ENCODE data around the gene A2ML1. TPM values are rescaled to one million over a fixed set of nuclear protein-coding genes. Genes with fewer than 3 reads are reported as not detected.
"Not testable (repeated sequence)": the region's sequence is repeated elsewhere in the genome, so short reads cannot be mapped to it uniquely, and the experiment has no call there.

Gene A2ML1
- total and polyA plus RNA-seq, 7 donors: 0.06 to 0.60 TPM; not detected in 5

DNA sequence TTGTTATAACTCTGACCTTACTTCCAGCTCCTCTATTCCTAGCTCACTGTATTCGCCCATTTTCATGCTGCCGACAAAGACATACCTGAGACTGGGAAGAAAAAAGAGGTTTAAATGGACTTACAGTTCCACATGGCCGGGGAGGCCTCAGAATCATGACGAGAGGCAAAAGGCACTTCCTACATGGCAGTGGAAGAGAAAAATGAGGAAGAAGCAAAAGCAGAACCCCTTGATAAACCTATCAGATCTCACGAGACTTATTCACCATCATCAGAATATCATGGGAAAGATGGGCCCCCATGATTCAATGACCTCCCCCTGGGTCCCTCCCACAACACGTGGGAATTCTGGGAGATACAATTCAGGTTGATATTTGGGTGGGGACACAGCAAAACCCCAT lies 77.4 kb downstream of the A2ML1 start:
- no peak overlapping the region for H3K27ac ChIP-seq
- H3K9me3 ChIP-seq: no peaks in the 10 kb centered on the region
- DNase-seq: no peak
- no peak overlapping the region for H3K4me3 ChIP-seq
- no peaks in the 10 kb centered on the region for H3K27me3 ChIP-seq
- intact Hi-C loops (cut with DNase I): loop anchor here (10.0 kb wide), 1 partner anchor 355 kb away; the partner anchor contains the start of gene CLEC4E
- WGBS, 2 donors: 79% methylated on average over 6 of the region's 6 CpGs
- TF ChIP-seq, protein P1, sequence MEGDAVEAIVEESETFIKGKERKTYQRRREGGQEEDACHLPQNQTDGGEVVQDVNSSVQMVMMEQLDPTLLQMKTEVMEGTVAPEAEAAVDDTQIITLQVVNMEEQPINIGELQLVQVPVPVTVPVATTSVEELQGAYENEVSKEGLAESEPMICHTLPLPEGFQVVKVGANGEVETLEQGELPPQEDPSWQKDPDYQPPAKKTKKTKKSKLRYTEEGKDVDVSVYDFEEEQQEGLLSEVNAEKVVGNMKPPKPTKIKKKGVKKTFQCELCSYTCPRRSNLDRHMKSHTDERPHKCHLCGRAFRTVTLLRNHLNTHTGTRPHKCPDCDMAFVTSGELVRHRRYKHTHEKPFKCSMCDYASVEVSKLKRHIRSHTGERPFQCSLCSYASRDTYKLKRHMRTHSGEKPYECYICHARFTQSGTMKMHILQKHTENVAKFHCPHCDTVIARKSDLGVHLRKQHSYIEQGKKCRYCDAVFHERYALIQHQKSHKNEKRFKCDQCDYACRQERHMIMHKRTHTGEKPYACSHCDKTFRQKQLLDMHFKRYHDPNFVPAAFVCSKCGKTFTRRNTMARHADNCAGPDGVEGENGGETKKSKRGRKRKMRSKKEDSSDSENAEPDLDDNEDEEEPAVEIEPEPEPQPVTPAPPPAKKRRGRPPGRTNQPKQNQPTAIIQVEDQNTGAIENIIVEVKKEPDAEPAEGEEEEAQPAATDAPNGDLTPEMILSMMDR (IDR thresholded peaks at IDR 0.05): no peak
- TF ChIP-seq EP300 (IDR thresholded peaks at IDR 0.05) (no peak), POLR2AphosphoS5 (IDR thresholded peaks at IDR 0.05) (no peak), POLR2A (IDR thresholded peaks at IDR 0.05) (no peak)
- H3K4me1 ChIP-seq: no peaks in the 10 kb centered on the region
- no peaks in the 10 kb centered on the region for H3K36me3 ChIP-seq

DNA sequence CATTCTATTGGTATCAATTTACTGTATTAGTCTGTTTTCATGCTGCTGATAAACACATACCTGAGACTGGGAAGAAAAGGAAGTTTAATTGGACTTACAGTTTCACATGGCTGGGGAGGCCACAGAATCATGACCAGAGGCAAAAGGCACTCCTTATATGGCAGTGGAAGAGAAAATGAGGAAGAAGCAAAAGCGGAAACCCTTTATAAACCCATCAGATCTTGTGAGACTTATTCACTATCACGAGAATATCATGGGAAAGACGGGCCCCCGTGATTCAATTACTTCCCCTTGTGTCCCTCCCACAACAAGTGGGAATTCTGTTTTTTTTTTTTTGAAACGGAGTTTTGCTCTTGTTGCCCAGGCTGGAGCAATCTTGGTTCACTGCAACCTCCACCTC lies 80.3 kb downstream of the A2ML1 start:
- DNase-seq; H3K27ac ChIP-seq; H3K4me3 ChIP-seq; H3K36me3 ChIP-seq; intact Hi-C loops (cut with DNase I); H3K9me3 ChIP-seq; H3K27me3 ChIP-seq: not testable (repeated sequence)
- 60 to 81% methylated on average over 5 of the region's 5 CpGs for WGBS, 2 donors
- peaks cover 0 to 17% (median 5%) of the 10 kb centered on the region in 4 donors for H3K4me1 ChIP-seq

DNA sequence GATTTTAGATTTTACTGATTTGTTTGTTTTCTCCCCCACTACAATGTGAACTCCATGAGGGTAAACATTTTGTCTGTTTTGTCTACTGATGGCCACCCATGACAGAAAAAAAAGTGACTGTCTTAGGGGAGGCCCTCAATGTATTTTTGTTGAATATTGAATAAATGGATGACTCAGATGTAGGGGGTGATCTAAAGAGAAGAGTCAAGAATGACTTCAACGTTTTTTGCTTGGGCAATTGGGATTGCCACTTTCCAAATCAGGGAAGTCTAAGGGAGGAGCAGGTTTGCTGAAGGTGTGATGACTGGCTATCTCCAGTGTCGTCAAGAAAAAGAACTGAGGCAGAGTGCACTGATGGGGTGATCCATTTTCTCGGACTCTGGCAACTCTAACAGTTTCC lies 81.2 kb downstream of the A2ML1 start:
- peaks cover 0 to 18% (median 5%) of the 10 kb centered on the region in 4 donors for H3K4me1 ChIP-seq
- no peak for TF ChIP-seq POLR2AphosphoS5 (IDR thresholded peaks at IDR 0.05)
- TF ChIP-seq POLR2A (IDR thresholded peaks at IDR 0.05): no peak
- TF ChIP-seq, protein P1 (IDR thresholded peaks at IDR 0.05): no peak
- TF ChIP-seq EP300 (IDR thresholded peaks at IDR 0.05): no peak
- intact Hi-C loops (cut with DNase I): no loop called here

DNA sequence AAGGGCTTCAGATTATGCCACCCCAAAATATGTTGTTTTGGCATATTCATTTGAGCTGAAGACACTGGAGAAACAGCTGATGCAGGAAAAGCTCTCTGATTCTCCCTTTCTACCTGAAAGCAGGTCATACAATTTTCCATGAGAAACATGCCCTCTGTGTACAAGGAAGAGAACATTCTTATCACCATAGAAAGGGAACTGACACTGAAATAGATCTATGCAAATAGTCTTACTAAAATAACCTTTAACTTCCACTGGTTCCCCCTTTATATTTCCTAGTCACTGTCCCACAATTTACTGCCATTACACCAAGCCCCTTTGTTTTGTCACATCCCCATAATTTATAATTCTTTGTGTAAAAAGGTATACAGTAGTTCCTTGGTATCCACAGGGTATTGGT lies 82.2 kb downstream of the A2ML1 start:
- peaks cover 0 to 18% (median 5%) of the 10 kb centered on the region in 4 donors for H3K4me1 ChIP-seq
- no peaks in the 10 kb centered on the region for H3K36me3 ChIP-seq
- H3K27ac ChIP-seq: no peak overlapping the region
- intact Hi-C loops (cut with DNase I): no loop called here
- H3K27me3 ChIP-seq: no peaks in the 10 kb centered on the region
- no peaks in the 10 kb centered on the region for H3K9me3 ChIP-seq
- no peak overlapping the region for H3K4me3 ChIP-seq
- DNase-seq: no peak
- TF ChIP-seq POLR2A (IDR thresholded peaks at IDR 0.05) (no peak), POLR2AphosphoS5 (IDR thresholded peaks at IDR 0.05) (no peak), EP300 (IDR thresholded peaks at IDR 0.05) (no peak)
- TF ChIP-seq, protein P1 (IDR thresholded peaks at IDR 0.05): no peak

More for the DNA sequence above, 81.2 kb downstream of the A2ML1 start:
- no peak for DNase-seq
- Histone ChIP-seq H3K4me3 (no peak overlapping the region), H3K27ac (no peak overlapping the region), H3K9me3 (no peaks in the 10 kb centered on the region), H3K36me3 (no peaks in the 10 kb centered on the region), H3K27me3 (no peaks in the 10 kb centered on the region)
- WGBS, 2 donors: 82% methylated on average over 3 of the region's 3 CpGs

DNA sequence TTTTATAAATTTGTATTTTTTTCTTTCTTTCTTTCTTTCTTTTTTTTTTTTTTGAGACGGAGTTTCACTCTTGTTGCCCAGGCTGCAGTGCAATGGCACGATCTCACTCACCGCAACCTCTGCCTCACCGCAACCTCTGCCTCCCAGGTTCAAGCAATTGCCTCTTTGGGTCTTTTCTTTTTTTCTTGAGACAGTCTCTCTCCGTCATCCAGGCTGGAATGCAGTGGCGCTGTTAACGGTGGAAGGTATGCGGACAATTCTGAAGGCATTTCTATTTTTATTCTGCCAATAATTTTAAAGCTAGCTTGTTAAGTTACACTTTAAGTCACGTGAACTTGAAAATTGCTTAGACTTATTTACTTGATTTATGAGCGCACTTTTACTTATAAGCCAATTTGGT lies 83.1 kb downstream of the A2ML1 start:
- Histone ChIP-seq H3K27me3 (no peaks in the 10 kb centered on the region), H3K4me1 (peaks cover 0 to 18% (median 5%) of the 10 kb centered on the region in 4 donors), H3K27ac (peak overlapping the region in 2 of 4 donors; percentile 31 to 40), H3K36me3 (no peaks in the 10 kb centered on the region), H3K9me3 (no peaks in the 10 kb centered on the region), H3K4me3 (peak overlapping the region in 1 of 4 donors; percentile 8)
- DNase-seq: no peak
- WGBS, 2 donors: 84% methylated on average over 10 of the region's 10 CpGs
- intact Hi-C loops (cut with DNase I): no loop called here
- TF ChIP-seq POLR2A (IDR thresholded peaks at IDR 0.05): no peak
- TF ChIP-seq, protein P1 (IDR thresholded peaks at IDR 0.05): no peak
- no peak for TF ChIP-seq POLR2AphosphoS5 (IDR thresholded peaks at IDR 0.05)
- no peak for TF ChIP-seq EP300 (IDR thresholded peaks at IDR 0.05)
